ENCODE results near the gene MOB2. TPM values are rescaled to one million over a fixed set of nuclear protein-coding genes. Genes with fewer than 3 reads are reported as not detected.
"Not testable (repeated sequence)": the region's sequence is repeated elsewhere in the genome, so short reads cannot be mapped to it uniquely, and the experiment has no call there.

Gene MOB2
- total RNA-seq, 1 donor from 2014 or later = 23.5 TPM

- H3K27me3 Mint-ChIP-seq; DNase-seq; H3K4me3 Mint-ChIP-seq; intact Hi-C loops (cut with micrococcal nuclease); H3K9me3 Mint-ChIP-seq; H3K4me1 Mint-ChIP-seq; H3K36me3 Mint-ChIP-seq (ENCODE audit: low read depth); H3K27ac Mint-ChIP-seq: not testable (repeated sequence)
Measured at GRCh38 chr11:1423406-1423805, 63.2 kb downstream of the MOB2 start.

- Mint-ChIP-seq H3K9me3 (no peaks in the 10 kb centered on the region), H3K4me3 (no peak overlapping the region), H3K36me3 (ENCODE audit: low read depth) (no peaks in the 10 kb centered on the region), H3K27ac (no peak overlapping the region), H3K27me3 (no peaks in the 10 kb centered on the region), H3K4me1 (no peaks in the 10 kb centered on the region)
- no peak for DNase-seq
- intact Hi-C loops (cut with micrococcal nuclease) = no loop called here
Measured at GRCh38 chr11:1422981-1423380, 63.6 kb downstream of the MOB2 start.

GRCh38 chr11:1422481-1422880, 64.1 kb downstream of the MOB2 start:
- H3K36me3 Mint-ChIP-seq (ENCODE audit: low read depth) = no peaks in the 10 kb centered on the region
- no peak for DNase-seq
- H3K4me1 Mint-ChIP-seq = no peaks in the 10 kb centered on the region
- H3K9me3 Mint-ChIP-seq = no peaks in the 10 kb centered on the region
- intact Hi-C loops (cut with micrococcal nuclease) = no loop called here
- no peak overlapping the region for H3K4me3 Mint-ChIP-seq
- H3K27ac Mint-ChIP-seq = no peak overlapping the region
- H3K27me3 Mint-ChIP-seq = no peaks in the 10 kb centered on the region

- H3K9me3 Mint-ChIP-seq = no peaks in the 10 kb centered on the region
- intact Hi-C loops (cut with micrococcal nuclease) = no loop called here
- no peak overlapping the region for H3K27ac Mint-ChIP-seq
- no peaks in the 10 kb centered on the region for H3K4me1 Mint-ChIP-seq
- DNase-seq = no peak
- peaks cover 2% of the 10 kb centered on the region for H3K36me3 Mint-ChIP-seq (ENCODE audit: low read depth)
- no peaks in the 10 kb centered on the region for H3K27me3 Mint-ChIP-seq
- no peak overlapping the region for H3K4me3 Mint-ChIP-seq
Measured at GRCh38 chr11:1421291-1421690, 65.3 kb downstream of the MOB2 start.

- intact Hi-C loops (cut with micrococcal nuclease) = no loop called here
- Mint-ChIP-seq H3K4me1 (no peaks in the 10 kb centered on the region), H3K4me3 (no peak overlapping the region), H3K27me3 (no peaks in the 10 kb centered on the region), H3K9me3 (no peaks in the 10 kb centered on the region), H3K36me3 (ENCODE audit: low read depth) (peaks cover 2% of the 10 kb centered on the region), H3K27ac (no peak overlapping the region)
- DNase-seq = no peak
Measured at GRCh38 chr11:1419811-1420210, 66.8 kb downstream of the MOB2 start.

Other genes starting within 250 kb of the MOB2 start
- gene TOLLIP, start 177.1 kb downstream of the MOB2 start, total RNA-seq = 32.4 and 38.9 TPM in 2 replicates
- gene BRSK2, start 96.8 kb downstream of the MOB2 start, total RNA-seq = 0.84 and 0.97 TPM in 2 replicates
- gene DUSP8, start 85.5 kb upstream of the MOB2 start, total RNA-seq = 0.86 and 1.6 TPM in 2 replicates
- gene KRTAP5-1, start 98.5 kb upstream of the MOB2 start, total RNA-seq = not detected in 2 replicates
- gene KRTAP5-2, start 111.5 kb upstream of the MOB2 start, total RNA-seq = not detected in 2 replicates
- gene KRTAP5-3, start 121.7 kb upstream of the MOB2 start, total RNA-seq = not detected in 2 replicates
- not detected in 2 replicates for gene KRTAP5-4, start 135.4 kb upstream of the MOB2 start, total RNA-seq
- not detected in 2 replicates for gene KRTAP5-5, start 143.0 kb upstream of the MOB2 start, total RNA-seq
- gene KRTAP5-6, start 210.4 kb upstream of the MOB2 start, total RNA-seq = not detected in 2 replicates

Data from activated CD4-positive, alpha-beta T cell treated with anti-CD3 and anti-CD28 coated beads, Interleukin-2, amount 10 ng/mL, durations not matched to agents 24 days and 14 days (primary cell).